GM18858 (cell line): ENCODE results near the gene ANO6.

Source experiments
- ATAC-seq: cut with Tn5 transposase; IDR thresholded peaks from one replicate; pipeline ENCODE4 v1.9.1; 2021; ENCODE audit not compliant: unreplicated experiment

Gene ANO6

GRCh38 chr12:45433441-45433868 lies 217.6 kb downstream of the ANO6 start:
- ATAC-seq, result no peak

DNA sequence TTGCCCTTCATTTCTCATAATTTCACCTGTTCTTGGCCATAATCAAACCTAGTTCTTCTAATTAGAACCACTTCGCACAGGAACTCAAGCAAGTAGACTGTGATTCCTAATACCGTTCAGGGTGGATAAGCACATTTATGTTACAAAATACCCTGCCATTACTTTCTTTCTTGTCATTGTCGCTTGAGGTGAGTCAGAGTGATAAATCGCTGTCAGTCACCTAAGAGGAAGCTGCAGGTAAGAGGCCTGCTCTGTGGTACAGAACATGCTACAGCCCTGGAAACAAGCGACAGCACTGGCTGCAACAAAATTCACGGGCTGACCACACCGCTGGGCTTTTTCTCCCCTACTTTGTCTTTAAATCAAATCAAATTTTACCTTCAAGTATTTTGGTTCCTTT lies 218.2 kb downstream of the ANO6 start:
- ATAC-seq, result no peak

- no peak for ATAC-seq
Observed at GRCh38 chr12:45435945-45436710, 220.2 kb downstream of the ANO6 start.

GRCh38 chr12:45439039-45439438 lies 223.1 kb downstream of the ANO6 start:
- no peak for ATAC-seq

DNA sequence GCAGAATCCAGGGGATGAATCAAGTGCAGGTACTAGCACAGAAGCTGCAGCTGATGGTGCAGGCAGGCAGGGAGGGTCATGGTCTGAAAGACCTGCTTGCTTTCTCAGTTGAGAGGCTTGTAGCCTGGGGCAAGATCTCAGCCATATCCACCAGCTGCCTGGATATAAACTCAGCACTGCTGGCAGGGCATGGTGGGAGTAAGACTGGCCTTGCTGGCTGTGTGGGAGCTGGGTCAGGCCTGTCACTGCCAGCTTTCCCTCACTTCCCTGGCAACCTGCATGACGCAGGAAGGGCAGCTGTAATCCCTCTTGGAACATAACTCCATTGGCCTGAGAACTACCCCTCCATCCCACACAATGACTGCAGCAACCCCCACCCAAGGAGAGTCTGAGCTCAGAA lies 230.1 kb downstream of the ANO6 start:
- ATAC-seq, result no peak

DNA sequence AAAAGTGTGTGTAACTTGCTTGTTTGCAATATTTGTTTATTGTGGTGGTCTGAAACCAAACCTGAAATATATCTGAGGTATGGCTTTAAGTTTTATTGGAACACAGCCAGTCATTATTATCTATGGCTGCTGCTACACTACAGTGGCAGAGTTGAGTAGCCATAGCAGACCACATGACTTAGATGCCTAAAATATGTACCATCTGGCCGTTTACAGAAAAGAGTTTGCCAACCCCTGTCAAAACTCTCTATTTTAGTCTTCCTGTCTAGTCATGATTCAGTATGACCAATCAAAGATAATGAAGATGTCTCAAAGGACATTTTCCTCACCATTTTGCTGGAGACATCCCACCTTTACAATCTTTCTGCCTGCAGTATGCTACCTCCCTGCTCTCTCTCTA lies 242.3 kb downstream of the ANO6 start:
- ATAC-seq, result no peak

DNA sequence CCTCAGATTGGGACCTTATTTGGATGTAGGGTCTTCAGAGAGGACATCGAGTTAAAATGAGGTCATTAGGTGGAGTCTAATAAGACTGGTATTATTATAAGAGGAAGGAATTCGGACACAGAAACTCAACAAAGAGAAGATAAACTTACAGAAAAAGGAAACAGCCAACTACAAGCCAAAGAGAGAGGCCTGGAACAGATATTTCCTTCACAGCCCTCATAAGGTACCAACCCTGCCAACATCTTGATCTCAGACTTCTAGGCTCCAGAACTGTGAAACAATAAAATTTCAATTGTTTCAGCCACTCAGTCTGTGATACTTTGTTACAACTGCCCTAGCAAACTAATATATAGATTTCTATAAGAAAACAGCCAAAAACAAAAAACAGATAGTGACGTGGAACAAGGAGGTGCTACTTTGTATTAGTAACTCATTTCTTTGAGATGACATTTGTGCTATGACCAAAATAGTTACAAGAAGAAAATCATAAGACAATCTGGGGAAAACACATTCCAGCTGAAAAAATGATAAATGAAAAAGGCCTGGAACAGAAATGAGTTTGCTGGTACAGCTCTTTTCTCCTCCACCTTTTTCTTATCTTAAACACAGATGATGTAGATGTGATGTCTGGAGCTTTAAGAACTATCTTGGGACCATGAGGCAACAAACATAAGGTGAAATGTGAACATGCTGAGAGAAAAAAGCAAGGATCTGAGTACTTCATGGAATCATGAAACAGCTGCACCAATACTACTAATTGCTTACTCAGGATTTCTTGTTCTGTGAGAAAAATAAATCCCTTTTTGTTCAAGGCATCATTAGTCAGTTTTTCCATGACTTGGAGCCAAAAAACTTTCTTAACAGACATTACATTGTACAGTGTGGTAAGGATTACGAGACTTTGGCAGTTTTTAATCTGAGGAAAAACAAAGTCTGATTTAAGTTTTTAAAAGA lies 243.2 kb downstream of the ANO6 start:
- no peak for ATAC-seq

DNA sequence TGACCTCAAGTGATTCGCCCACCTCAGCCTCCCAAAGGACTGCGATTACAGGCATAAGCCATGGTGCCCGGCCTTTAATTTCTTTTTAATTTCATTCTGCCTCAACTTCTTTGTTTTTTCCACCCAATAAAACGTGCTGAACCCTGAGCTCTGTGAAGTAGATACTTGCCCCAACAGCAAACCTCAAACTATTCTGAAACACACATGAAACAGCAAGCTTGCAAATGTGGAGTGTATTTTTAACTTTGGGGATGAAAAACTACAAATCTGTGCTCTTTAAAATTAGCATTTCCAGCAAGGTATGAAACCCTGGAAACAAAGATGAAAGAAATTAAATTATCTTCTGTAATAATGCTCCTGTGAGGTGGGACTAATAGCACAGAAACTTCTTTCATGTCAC lies 246.6 kb downstream of the ANO6 start:
- ATAC-seq, result no peak

DNA sequence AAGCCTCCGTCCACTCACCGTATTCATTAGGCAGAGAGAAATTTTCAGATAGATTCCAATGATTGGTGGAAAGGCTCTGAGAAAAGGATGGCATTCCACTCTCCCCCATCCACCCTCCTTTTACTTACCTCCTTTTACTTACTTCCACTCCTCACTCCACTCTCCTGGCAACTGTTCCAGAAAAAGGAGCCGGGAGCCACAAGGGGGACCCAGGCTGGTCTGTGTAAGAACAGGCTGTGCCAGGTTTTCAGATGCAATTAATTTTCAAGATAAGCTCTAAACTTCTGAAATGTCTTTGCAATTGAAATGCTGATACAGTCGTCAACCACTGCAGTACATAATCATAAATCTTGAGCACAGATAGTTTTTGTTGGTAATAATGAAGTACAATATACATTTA lies 248.8 kb downstream of the ANO6 start:
- no peak for ATAC-seq

GRCh38 chr12:45468751-45469615 lies 253.1 kb downstream of the ANO6 start:
- ATAC-seq, result no peak

GRCh38 chr12:45469902-45470301 lies 254.0 kb downstream of the ANO6 start:
- no peak for ATAC-seq

- ATAC-seq, result no peak
Observed at GRCh38 chr12:45473636-45474035, 257.7 kb downstream of the ANO6 start.

- no peak for ATAC-seq
Observed at GRCh38 chr12:45475594-45475993, 259.7 kb downstream of the ANO6 start.

DNA sequence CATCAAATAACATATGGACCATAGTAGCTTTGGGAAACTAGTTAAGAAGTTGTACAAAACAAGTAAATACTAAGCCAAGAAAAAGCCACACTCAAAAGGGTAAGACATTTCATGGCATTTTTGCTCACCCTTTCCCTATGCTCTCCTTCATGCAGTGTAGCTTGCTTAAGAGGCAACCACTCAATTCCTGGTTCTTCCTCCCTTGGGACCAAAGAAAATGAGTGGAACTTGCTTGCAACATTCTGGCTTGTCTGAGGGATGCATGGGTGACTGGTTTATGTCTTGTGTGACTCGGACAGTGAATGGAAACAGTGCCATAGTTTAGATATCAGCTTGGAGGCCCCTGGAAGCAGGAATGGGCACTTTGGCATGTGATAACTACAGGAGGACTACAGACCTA lies 261.6 kb downstream of the ANO6 start:
- no peak for ATAC-seq

- no peak for ATAC-seq
Observed at GRCh38 chr12:45478931-45479330, 263.0 kb downstream of the ANO6 start.

DNA sequence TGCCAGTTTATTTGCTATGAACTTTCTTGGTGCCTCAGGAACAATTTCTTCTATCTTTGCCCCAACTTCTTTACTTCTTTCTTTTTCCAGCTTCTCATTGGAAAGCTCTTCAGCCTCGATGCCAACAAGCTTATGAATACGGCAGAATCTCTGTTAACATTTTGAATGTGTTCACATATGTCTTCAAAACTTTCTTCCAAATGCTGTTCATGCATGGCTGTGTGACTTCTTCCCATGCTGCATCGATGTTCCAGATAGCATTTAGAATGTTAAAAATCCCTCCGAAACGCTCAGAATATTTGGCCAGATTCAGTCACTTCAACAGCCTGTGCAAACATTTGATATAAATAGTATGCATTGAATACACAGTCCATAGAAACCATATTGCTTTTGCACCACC lies 265.9 kb downstream of the ANO6 start:
- ATAC-seq, result no peak

DNA sequence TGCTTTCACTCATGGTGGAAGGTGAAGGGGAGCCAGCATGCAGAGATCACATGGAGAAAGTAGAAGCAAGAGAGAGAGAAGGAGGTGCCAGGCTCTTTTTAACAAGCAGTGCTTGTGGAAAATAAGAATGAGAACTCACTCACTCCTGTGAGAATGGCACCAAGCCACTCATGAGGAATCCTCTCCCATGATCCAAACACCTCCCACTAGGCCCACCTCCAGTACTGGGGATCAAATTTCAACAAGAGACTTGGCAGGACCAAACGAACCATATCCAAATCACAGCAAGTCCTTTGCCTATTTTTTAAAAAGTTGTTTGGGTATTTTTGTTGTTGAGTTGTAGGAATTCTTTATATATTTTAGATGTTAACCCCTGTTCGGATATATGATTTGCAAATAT lies 267.7 kb downstream of the ANO6 start:
- ATAC-seq, result no peak
